Stimulated activated CD8-positive, alpha-beta memory T cell treated with anti-CD3 and anti-CD28 coated beads, Interleukin-12 subunit alpha, Interleukin-12 subunit beta, amount 100 ng/mL, for 24 hours (primary cell): ENCODE results near the gene HYAL2.
A peak's percentile ranks its signal among the peaks of the same experiment; 100 is the strongest.
"Not testable (repeated sequence)": the region's sequence is repeated elsewhere in the genome, so short reads cannot be mapped to it uniquely, and the experiment has no call there.

Experiments used
- DNase-seq: peaks from one replicate; pipeline ENCODE4 v3.0.0-alpha.2; 2020; ENCODE audit errors: extremely low read depth

Gene HYAL2

GRCh38 chr3:50292159-50293078, 30.1 kb downstream of the HYAL2 start, which contains the start of gene IFRD2:
Gene IFRD2, minus strand, starts transcription at chr3:50292429. Its CDS starts 155 bp downstream, at chr3:50292274.
- DNase-seq = peak; percentile 87

- DNase-seq = no peak
Measured at GRCh38 chr3:50290161-50290641, 32.3 kb downstream of the HYAL2 start.

- no peak for DNase-seq
Measured at GRCh38 chr3:50289130-50289529, 33.4 kb downstream of the HYAL2 start.

GRCh38 chr3:50288387-50289007, 34.0 kb downstream of the HYAL2 start:
- DNase-seq = no peak

GRCh38 chr3:50287262-50287661, 35.3 kb downstream of the HYAL2 start:
- DNase-seq = no peak

- DNase-seq = no peak
Measured at GRCh38 chr3:50286322-50287227, 36.0 kb downstream of the HYAL2 start.

GRCh38 chr3:50284121-50284520, 38.4 kb downstream of the HYAL2 start:
- DNase-seq = not testable (repeated sequence)

- no peak for DNase-seq
Measured at GRCh38 chr3:50279255-50280016, 43.1 kb downstream of the HYAL2 start.

GRCh38 chr3:50278880-50279224, 43.7 kb downstream of the HYAL2 start, which contains the start of gene LSMEM2:
Gene LSMEM2, plus strand, starts transcription at chr3:50279087. Its CDS starts 27 bp downstream, at chr3:50279114.
- no peak for DNase-seq

GRCh38 chr3:50278123-50278879, 44.2 kb downstream of the HYAL2 start:
- no peak for DNase-seq

GRCh38 chr3:50276762-50277101, 45.8 kb downstream of the HYAL2 start:
- no peak for DNase-seq

- DNase-seq = no peak
Measured at GRCh38 chr3:50275996-50276761, 46.4 kb downstream of the HYAL2 start.

- DNase-seq = no peak
Measured at GRCh38 chr3:50275141-50275995, 47.2 kb downstream of the HYAL2 start.

- DNase-seq = peak; percentile 40
Measured at GRCh38 chr3:50274371-50275104, 48.0 kb downstream of the HYAL2 start.

GRCh38 chr3:50273689-50274065, 48.9 kb downstream of the HYAL2 start:
- DNase-seq = no peak

GRCh38 chr3:50272911-50273688, 49.4 kb downstream of the HYAL2 start:
- DNase-seq = peak; percentile 55

- not testable (repeated sequence) for DNase-seq
Measured at GRCh38 chr3:50272538-50272910, 50.0 kb downstream of the HYAL2 start.
